Measurements from ENCODE around the gene F7.
"Not testable (repeated sequence)": the region's sequence is repeated elsewhere in the genome, so short reads cannot be mapped to it uniquely, and the experiment has no call there.

The F7 gene

DNA sequence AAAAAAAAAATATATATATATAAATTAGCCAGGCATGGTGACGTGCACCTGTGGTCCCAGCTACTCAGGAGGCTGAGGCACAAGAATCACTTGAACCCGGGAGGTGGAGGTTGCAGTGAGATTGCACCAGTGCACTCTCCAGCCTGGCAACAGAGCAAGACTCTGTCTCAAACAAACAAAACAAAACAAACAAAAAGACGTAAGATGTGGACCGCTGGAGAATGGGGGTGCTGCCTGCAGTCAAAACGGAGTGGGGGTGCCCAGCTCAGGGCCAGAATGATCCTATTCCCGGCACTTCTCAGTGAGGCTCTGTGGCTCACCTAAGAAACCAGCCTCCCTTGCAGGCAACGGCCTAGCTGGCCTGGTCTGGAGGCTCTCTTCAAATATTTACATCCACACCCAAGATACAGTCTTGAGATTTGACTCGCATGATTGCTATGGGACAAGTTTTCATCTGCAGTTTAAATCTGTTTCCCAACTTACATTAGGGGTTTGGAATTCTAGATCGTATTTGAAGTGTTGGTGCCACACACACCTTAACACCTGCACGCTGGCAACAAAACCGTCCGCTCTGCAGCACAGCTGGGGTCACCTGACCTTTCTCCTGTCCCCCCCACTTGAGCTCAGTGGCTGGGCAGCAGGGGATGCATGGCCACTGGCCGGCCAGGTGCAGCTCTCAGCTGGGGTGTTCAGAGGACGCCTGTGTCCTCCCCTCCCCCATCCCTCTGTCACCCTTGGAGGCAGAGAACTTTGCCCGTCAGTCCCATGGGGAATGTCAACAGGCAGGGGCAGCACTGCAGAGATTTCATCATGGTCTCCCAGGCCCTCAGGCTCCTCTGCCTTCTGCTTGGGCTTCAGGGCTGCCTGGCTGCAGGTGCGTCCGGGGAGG is at the start of gene F7:
Gene F7 (plus strand): TSS at position 760 of the 889 bp plus-strand sequence. CDS start 51 bp downstream, at position 811.
- DNase-seq, result no peak

DNA sequence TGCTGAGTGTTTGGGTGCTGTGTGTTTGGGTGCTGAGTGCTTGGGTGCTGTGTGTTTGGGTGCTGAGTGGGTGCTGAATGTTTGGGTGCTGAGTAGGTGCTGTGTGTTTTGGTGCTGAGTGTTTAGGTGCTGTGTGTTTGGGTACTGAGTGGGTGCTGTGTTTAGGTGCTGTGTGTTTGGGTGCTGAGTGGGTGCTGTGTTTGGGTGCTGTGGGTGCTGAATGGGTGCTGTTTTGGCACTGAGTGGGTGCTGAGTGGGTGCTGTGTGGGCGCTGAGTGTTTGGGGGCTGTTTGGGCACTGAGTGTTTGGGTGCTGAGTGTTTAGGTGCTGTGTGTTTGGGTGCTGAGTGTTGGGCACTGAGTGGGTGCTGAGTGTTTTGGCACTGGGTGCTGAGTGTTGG is 48.5 kb upstream of the F7 start:
- no peak for DNase-seq

DNA sequence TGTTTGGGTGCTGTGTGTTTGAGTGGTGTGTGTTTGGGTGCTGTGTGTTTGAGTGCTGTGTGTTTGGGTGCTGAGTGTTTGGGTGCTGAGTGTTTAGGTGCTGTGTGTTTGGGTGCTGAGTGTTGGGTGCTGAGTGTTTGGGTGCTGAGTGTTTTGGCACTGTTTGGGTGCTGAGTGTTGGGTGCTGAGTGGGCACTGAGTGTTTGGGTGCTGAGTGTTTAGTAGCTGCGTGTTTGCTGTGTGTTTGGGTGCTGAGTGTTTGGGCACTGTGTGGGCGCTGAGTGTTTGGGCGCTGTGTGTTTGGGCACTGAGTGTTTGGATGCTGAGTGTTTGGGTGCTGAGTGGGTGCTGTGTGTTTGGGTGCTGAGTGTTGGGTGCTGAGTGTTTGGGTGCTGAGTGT is 48.0 kb upstream of the F7 start:
- not testable (repeated sequence) for DNase-seq

DNA sequence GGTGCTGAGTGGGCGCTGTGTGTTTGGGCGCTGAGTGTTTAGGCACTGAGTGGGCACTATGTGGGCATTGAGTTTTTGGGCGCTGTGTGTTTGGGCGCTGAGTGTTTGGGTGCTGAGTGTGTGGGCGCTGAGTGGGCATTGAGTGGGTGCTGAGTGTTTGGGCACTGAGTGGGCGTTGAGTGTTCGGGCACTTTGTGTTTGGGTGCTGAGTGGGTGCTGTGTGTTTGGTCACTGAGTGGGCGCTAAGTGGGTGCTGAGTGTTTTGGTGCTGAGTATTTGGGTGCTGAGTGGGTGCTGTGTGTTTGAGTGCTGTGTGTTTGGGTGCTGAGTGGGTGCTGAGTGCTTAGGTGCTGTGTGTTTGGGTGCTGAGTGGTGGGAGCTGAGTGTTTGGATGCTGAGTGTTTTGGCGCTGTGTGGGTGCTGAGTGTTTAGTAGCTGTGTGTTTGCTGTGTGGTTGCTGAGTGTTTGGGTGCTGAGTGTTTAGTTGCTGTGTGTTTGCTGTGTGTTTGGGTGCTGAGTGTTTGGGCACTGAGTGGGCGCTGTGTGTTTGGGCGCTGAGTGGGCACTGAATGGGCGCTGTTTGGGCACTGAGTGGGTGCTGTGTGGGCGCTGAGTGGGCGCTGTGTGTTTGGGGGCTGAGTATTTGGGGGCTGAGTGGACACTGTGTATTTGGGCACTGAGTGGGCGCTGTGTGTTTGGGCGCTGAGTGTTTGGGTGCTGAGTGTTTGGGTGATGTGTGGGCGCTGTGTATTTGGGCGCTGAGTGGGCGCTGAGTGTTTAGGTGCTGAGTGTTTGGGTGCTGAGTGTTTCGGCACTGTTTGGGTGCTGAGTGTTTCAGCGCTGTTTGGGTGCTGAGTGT is 47.2 kb upstream of the F7 start:
- DNase-seq, result no peak

DNA sequence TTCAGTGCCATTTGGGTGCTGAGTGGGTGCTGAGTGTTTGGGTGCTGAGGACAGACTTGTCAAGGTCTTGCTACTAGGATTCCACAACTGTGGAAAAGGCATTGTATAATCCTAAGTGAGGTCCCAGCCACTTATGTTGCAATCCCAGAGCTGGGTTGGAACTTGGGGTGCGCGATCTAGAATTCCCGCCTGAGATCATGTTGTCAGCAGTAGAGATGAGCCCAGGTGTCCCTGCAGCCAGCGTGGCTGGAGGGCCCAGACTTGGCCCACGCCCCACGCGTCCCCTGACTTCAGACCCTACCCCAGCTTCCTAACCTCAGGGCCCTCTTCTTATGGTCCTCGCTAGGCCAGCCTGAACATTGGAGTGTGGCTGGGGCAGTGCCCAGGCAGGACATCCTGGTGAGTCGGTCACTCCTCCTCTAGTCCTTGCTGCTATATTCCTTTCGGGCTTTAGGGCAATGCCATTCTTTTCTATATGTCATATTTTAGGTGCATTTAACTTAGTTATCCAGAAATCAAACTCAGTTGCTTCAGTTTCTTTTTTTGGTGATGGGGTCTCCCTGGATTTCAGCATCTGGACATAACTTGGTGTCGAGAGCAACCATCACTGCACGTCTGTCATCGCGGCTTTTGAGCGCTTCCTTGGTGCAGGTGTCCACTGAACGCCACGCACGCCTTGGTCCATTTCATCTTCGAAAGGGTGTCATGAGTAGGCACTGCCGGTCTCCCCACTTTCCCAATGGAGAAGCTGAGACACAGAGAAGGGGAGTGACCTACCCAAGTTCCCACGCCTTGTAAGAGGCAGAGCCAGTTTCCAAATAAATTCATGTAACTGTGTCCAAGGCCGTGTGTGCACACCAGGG is 46.4 kb upstream of the F7 start:
- no peak for DNase-seq

DNA sequence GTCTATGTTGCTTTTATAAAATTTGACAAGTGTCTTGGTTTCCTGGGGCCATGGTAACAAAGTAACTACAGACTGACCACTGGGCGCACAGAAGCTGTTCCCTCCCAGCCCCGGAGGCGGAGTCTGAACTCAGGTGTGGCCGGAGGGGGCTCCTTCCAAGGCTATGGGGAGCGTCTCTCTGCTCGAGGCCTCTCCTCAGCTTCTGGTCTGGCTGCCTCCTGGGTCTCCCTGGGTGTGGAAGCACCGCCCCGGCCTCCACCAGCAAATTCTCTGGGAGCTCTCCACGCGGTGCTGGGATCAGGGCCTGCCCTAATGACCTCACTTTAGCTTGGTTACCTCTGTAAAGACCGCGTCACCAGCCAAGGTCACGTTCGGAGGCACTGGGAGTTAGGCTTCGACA is 45.7 kb upstream of the F7 start:
- DNase-seq, result no peak

DNA sequence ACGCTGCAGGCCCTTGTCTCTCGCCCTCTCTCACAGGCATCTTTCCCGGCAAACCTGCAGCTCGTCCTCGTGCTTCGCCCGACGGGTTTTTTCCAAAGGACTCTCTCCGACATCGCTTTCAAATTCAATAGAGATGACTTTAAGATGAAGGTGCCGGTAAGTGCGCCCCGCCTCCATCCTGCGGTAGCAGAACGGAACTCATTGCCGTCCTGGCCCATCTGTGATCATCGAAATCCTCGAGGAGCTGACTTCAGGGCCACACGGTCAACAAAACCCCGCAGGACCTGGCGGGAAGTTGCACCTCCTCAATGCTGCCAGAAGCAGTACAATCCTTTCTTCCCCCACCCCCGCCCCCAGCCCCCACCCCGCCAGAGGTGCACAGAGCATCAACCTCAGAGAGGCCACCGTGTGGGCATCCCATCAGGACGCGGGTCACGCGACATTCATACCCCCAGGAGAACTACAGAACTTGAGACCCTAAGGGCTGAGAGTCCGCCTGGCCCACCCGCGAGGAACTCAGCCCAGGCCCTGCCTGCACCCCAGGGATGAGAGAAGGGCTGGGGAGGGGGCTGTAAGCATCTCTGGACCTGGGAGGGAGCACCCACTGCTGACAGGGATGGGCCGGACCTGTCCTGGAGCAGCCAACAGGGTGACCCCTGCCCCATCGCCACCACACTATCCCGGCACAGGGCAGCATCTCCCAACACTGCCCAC is 44.9 kb upstream of the F7 start:
- no peak for DNase-seq

DNA sequence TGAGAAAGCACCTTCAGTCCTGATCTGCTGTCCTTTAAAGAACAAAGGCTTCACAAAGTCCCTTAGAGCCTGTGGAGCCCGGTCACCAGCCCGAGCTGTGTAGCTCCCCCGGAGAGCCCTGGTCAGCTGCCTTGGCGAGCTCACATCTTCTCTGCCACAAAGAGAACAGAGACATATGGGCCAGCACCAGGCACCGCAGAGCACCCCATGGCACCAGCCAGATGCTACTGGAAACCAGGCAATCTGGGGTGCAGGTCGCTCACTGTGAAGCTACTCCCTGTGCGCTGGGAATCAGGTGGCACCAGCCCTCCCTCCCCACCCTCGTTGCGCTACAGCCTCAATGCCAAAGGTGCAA is 44.3 kb upstream of the F7 start:
- peak in 7 of 14 donors; percentile 49 to 76 (median 65) for DNase-seq

DNA sequence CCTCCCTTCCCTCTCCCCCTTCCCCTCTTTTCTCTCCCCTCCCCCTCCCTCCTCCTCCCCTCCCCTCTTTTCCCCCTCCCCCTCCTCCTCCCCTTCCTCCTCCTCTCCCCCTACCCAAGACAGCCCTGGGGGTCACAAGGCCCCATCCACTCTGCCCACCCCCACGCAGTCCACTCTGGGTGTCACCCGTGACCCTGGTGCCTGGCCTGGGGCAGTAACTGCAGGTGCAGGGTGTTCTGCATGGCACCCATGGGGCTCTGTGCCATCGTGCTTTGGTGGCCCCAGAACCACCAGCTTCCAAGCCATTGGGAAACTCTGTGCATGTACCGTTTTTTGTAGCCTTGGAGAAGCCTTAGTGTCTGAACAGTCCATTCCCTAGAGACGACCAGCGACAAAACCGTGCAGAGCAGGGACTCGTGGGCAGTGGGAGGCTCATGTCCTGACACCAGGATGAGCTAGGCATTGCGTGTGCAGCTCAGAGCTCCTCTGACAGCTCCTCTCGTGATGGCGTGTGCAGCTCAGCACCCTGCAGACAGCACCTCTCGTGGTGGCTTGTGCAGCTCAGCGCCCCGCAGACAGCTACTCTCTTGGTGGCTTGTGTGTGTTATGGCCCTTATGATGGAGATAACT is 43.7 kb upstream of the F7 start:
- DNase-seq, result no peak

DNA sequence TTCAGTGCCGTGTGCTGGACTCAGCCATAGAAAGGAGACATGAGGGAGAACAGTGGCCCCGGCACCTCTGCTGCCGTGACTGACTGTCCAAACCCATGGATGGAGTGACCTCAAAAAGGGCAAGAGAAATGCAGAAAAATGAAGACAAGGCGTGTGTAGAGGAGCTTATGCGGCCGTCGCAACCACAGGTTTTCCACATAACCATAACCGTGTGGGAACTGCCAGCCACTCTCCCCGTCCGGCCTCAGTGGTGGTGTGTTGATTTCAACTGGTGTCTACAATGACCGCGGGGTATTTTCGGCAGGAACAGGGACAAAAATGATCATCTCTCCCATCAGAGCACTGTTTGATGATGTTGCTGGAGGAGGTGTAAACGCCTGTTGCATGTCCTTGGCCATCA is 42.9 kb upstream of the F7 start:
- no peak for DNase-seq

DNA sequence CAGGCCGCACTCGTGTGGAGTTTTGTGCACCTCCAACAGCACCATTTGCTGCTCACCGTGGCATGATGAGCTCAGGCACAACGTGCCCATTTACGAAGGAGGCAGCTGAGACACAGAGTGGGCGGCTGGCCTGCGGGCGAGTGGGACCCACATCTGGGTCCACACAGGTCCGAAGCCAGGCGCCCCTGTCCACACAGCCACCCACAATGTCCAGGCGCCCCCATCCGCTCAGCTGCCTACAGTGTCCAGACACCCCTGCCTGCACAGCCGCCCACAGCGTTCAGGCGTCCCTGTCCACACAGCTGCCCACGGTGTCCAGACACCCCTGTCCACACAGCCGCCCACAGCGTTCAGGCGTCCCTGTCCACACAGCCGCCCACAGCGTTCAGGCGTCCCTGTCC is 42.5 kb upstream of the F7 start:
- DNase-seq, result no peak

DNA sequence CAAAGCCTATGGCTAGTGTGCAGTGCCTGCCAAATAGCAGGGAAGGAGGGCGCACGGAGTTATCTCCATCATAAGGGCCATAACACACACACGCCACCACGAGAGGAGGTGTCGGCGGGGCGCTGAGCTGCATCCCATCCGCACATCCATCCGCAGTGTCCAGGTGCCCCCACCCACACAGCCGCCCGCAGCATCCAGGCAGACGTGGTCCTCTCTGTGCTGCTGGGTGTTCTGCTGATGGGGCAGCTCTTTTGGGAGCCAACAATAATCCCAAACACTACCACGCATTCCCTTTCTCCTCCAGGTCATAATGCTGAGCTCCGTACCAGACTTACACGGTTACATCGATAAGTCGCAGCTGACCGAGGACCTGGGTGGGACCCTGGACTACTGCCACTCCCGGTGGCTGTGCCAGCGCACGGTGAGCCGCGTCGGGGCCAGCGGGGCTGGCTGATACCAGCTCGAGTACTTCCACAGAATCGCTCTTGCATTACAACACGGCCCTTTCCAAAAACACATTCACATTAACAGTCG is 41.5 kb upstream of the F7 start:
- DNase-seq, result no peak

DNA sequence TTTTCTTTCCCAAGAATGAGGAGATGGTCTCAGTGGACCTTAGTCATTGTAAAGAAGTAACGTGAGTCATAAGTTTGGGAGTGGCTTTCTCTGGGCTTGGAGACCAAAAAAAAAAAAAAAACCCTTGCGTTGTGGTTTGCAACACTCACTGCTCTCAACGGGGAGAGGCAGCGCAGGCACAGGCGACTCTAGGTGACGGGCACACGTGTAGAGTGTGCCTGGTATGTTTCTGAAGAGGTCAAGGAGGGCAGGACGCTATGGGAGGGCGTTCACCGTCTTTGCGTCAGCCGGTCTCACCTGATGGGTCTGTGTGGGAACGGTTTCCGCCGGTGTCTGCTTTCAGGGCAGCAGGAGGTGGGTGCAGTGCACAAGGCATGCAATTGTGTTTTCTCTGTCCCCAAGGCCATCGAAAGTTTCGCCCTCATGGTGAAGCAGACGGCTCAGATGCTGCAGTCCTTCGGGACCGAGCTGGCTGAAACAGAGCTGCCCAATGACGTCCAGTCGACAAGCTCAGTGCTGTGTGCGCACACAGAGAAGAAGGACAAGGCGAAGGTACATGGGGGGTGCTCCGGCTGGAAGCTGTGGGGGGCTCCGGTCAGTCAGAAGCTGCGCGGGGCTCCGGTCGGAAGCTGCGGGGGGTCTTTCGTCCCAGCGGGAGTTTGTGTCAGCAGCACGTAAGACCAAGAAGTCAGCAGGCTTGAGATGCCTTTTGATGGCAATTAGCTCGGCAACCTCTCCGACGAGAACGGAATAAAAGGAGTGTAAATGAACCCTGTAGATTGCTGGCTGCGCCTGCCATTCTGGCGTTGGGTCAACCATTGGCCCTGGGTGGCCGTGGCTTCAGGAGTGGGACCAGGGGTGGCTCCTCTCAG is 40.8 kb upstream of the F7 start:
- DNase-seq, result no peak

DNA sequence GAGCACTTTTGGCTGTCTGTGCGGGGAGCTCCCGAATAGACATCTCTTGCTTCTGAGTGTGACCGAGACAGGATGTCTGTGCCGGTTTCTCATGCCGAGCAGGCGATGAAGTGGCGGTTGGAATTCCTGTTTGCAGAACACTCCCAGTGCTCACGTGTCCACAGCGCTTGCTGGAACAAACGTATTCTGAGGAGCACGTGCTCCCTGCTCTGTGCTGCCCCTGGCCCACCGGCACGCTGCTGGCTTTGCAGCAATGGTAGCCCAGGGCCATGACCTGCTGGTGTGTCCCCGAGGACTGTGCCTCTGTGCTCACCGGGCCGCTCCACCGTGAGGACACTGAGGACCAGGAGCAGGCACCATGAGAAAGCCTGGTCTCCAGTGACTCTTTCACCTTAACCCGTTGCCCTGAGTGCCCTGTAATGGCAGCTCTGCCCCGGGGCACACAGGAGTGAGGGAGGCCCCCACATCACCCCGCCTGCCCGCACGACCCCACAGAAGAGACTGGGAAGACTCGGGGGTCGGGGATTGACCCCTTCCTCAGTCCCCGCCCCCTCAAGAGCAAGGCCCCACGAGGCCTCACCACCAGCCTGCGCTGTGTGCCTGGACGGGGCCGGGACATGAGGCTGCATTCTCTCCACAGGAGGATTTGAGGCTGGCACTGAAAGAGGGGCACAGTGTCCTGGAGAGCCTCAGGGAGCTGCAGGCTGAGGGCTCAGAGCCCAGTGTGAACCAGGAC is 40.0 kb upstream of the F7 start:
- DNase-seq, result no peak

DNA sequence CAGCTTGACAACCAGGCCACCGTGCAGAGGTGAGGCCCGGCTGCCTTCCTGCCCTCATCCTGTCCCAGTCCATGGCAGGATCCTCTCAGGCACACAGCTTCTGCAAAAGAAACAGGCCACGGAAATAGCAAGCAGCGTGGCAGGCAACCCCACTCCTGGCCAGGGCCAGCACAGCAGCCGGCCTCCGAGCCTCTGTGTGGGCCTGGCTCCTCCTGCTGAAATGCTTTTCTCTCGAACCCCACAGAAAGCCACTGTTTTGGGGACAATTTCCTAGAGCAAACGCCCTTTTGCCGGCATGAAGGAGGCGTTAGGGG is 39.5 kb upstream of the F7 start:
- no peak for DNase-seq

DNA sequence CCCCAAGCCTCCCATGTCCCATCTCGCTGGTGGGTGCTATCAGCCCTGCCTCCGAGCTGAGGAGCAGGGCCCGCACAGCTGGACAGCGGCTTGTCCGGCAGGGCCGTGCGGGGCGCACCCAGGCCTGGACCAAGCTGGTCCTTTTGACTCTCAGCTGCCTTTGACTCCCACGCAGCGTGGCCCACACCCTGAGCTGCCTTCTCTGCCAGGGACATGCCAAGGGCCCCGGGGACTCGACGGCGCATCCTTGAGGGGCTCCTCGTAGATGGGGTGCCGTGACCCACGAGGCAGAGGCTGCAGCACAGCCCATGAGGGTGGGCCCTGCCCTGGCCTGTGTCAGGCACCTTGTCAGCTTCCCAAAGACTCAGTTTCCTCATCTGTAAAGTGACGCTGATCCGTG is 38.8 kb upstream of the F7 start:
- no peak for DNase-seq

DNA sequence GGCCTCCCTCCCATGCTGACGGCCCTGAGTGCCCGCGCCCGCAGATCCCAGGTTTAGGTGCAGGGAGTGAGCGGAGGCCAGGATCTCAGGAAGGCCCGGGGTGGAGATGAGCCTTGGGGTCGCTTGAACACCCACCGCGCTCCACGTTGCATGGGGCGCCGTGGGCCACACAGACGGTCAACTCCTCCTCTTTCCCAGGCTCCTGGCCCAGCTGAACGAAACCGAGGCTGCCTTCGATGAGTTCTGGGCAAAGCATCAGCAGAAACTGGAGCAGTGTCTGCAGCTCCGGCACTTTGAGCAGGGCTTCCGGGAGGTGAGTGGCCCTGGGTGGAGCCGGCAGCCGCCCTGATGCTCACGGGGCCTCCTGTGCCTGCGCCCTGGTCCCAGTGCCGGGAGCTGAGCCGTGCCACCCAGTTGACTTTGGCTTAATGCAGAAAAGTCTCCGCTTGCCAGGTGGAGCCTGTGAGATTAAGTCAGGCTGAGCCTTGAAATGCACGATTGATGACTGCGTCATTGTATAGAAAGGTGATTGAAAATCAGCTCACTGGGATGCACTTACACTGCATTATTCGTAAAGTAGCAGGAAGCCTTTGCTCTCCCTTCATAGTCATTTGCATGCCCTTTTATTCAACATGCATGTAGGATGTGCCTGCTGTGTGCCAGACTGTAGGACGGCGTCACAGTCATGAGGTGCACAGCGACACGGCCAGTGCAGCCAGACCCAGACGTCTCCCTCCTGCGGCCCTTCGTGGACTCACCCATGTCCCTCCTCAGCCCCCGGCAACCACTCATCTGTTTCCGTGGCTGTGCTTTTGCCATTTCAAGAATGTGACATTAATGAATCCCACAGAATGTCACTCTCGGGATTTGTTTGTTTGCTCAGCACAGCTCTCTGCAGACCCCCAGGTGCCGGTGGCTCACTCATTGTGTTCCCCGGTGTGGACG is 35.5 kb upstream of the F7 start:
- peak in 2 of 14 donors; percentile 38 to 40 for DNase-seq

DNA sequence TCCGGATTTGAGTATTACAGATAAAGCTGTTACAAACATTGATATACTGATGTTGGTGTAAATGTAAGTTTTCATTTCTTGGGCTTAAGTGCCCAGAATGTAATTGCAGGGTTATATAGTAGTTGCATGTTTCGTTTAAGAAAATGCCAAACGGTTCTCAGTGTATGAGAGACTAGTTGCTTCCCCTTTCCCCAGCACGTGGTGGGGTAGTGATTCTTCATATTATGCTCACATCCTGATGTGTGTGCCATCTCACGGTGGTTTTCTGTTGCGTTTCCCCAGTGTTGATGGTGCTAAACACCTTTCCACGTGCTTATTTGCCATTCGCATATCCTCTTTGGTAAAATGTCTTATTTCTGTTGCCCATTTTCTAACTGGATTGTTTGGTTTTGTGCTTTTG is 34.7 kb upstream of the F7 start:
- DNase-seq, result no peak

DNA sequence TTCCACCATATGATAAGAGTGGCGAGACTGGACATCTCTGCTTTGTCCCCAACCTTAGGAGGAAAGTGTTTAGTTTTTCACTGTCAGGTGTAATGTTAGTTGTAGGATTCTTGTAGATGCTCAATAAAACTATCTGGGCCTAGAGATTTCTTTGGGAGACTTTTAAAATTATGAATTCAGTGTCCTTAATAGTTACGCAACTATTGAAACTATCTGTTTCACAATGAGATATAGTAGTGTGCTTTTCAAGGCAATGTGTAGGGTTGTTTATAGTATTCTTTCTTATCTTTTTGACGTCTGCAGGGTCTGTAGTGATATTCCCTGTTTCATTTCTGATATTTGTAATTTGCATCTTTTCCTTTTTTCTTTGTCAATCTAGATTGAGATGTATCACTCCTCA is 33.2 kb upstream of the F7 start:
- DNase-seq, result no peak

Measured in C1 segment of cervical spinal cord (tissue), 14 donors.